B cell (primary cell): Measurements from ENCODE around the gene RABGAP1L. TPM values are rescaled to one million over a fixed set of nuclear protein-coding genes. Genes with fewer than 3 reads are reported as not detected.

Experiments used
- ATAC-seq: fragments of 200-7000 bp; cut with Tn5 transposase; one replicate; pipeline ENCODE4 v1.10.0; 2021; ENCODE audit warnings: low read depth, mild to moderate bottlenecking, moderate number of reproducible peaks, moderate library complexity
- CTCF ChIA-PET: fragments of 350-600 bp; sonication (Branson Sonifier 250); formaldehyde crosslinking; loops from one replicate; lab custom pipeline; 2021; ENCODE audit warnings: antibody characterized with exemption, inconsistent platforms; lab: Charles Lee
- POLR2A ChIA-PET: fragments of 350-600 bp; sonication (Branson Sonifier 250); formaldehyde crosslinking; loops from one replicate; lab custom pipeline; 2021; ENCODE audit warnings: antibody characterized with exemption; lab: Charles Lee
- DNase-seq: peaks from one replicate; pipeline ENCODE4 v3.0.0; 2013
- H2AFZ ChIP-seq: 2 replicates; pipeline ENCODE4 v1.6.1; 2012; ENCODE audit warnings: mild to moderate bottlenecking, low read depth, low read length; ENCODE audit not compliant: insufficient read depth, poor library complexity, severe bottlenecking
- H3K27ac ChIP-seq, 2 donors: 1 replicate in 1 of 2; 2 replicates in 1 of 2; pipeline ENCODE4 v1.5.1; 2012 to 2013; ENCODE audit warnings: low read length in 2 of 2, mild to moderate bottlenecking in 2 of 2, moderate library complexity in 1 of 2
- H3K27me3 ChIP-seq, 4 experiments: fragments of 200-600 bp in 1 of 4; sonication (generic) in 1 of 4; replicated peaks in 1 of 4; 1 replicate in 2 of 4; 2 replicates in 2 of 4; pipeline versions ENCODE4 v1.6.1 to v1.7.0; 2013 to 2016; ENCODE audit warnings: low read length in 3 of 4, mild to moderate bottlenecking in 2 of 4, mixed read lengths in 1 of 4, moderate library complexity in 1 of 4; ENCODE audit not compliant: insufficient read depth in 4 of 4, control insufficient read depth in 3 of 4; ENCODE audit errors: control extremely low read depth in 1 of 4
- H3K36me3 ChIP-seq, 2 experiments: replicated peaks in 1 of 2; 1 replicate in 1 of 2; 2 replicates in 1 of 2; pipeline versions ENCODE4 v1.6.1 to v1.7.1; 2013; ENCODE audit warnings: low read length in 1 of 2; ENCODE audit not compliant: insufficient read depth in 2 of 2, control insufficient read depth in 1 of 2; ENCODE audit errors: control extremely low read depth in 1 of 2, extremely low read depth in 1 of 2
- H3K4me1 ChIP-seq, 2 donors: fragments of 200-600 bp in 1 of 2; sonication (generic) in 1 of 2; 1 replicate in 1 of 2; 2 replicates in 1 of 2; pipeline versions ENCODE4 v1.5.1 to v1.6.1; 2013 to 2017; ENCODE audit warnings: low read length in 2 of 2; ENCODE audit not compliant: control insufficient read depth in 2 of 2, insufficient read depth in 2 of 2
- H3K4me2 ChIP-seq: replicated peaks from 2 replicates; pipeline ENCODE3; 2012; ENCODE audit warnings: mild to moderate bottlenecking, low read depth, low read length; ENCODE audit not compliant: poor library complexity, severe bottlenecking
- H3K4me3 ChIP-seq, 5 experiments: fragments of 200-600 bp in 1 of 5; sonication (generic) in 1 of 5; 1 replicate in 3 of 5; 2 replicates in 2 of 5; pipeline versions ENCODE4 v1.5.1 to v1.7.0; 2011 to 2016; ENCODE audit warnings: low read length in 4 of 5, mild to moderate bottlenecking in 4 of 5, low read depth in 2 of 5, control low read depth in 1 of 5, moderate library complexity in 1 of 5; ENCODE audit not compliant: insufficient read depth in 1 of 5; ENCODE audit errors: control extremely low read depth in 1 of 5, extremely low read depth in 1 of 5
- H3K79me2 ChIP-seq: fragments of 200-600 bp; sonication (generic); one replicate; pipeline ENCODE4 v1.6.0; 2016; ENCODE audit warnings: low read length; ENCODE audit not compliant: control insufficient read depth, insufficient read depth
- H3K9ac ChIP-seq: fragments of 200-600 bp; sonication (generic); 2 replicates; pipeline ENCODE4 v1.6.1; 2017; ENCODE audit warnings: mild to moderate bottlenecking, low read length, moderate library complexity
- H3K9me3 ChIP-seq, 3 donors: one replicate each; pipeline versions ENCODE4 v1.6.1 to v1.7.1; 2013; ENCODE audit warnings: low read length in 2 of 3; ENCODE audit not compliant: control insufficient read depth in 2 of 3, insufficient read depth in 1 of 3; ENCODE audit errors: control extremely low read depth in 1 of 3
- H4K20me1 ChIP-seq: 2 replicates; pipeline ENCODE4 v1.6.0; 2012; ENCODE audit warnings: mild to moderate bottlenecking, low read length; ENCODE audit not compliant: insufficient read depth, control insufficient read depth, poor library complexity, severe bottlenecking
- H3K27ac Mint-ChIP-seq: one replicate; pipeline ENCODE4 v1.8.0; 2021; ENCODE audit warnings: mixed read lengths
- H3K27me3 Mint-ChIP-seq: one replicate; pipeline ENCODE4 v1.8.0; 2021; ENCODE audit warnings: mixed read lengths
- H3K4me1 Mint-ChIP-seq: one replicate; pipeline ENCODE4 v1.8.0; 2021; ENCODE audit warnings: mixed read lengths
- H3K4me3 Mint-ChIP-seq: one replicate; pipeline ENCODE4 v1.8.0; 2021; ENCODE audit warnings: mixed read lengths
- H3K9me3 Mint-ChIP-seq: one replicate; pipeline ENCODE4 v1.8.0; 2022; ENCODE audit warnings: mixed read lengths; ENCODE audit not compliant: insufficient read depth
- CTCF ChIP-seq: fragments of 200-600 bp; IDR thresholded peaks from one replicate; pipeline ENCODE4 v1.8.0; 2022; ENCODE audit warnings: antibody characterized with exemption, mild to moderate bottlenecking
- EZH2 ChIP-seq: IDR thresholded peaks from 2 replicates; pipeline ENCODE4 v1.6.1; 2012; ENCODE audit warnings: borderline replicate concordance, low read depth, mild to moderate bottlenecking, moderate library complexity, low read length; ENCODE audit not compliant: insufficient read depth, poor library complexity, severe bottlenecking
- WGBS: methylation state at CpG from one replicate; pipeline ENCODE4 v1.1.5; 2013; ENCODE audit warnings: missing lambda C conversion rate; ENCODE audit not compliant: insufficient coverage; 5-methylcytosine and 5-hydroxymethylcytosine counted together
- intact Hi-C: fragments of 100-400 bp; cut with micrococcal nuclease; formaldehyde crosslinking; loops from one replicate; pipeline ENCODE4 v1.10.0; 2022
- polyA plus RNA-seq: library from polyadenylated mRNA; depleted of rRNA; stranded (reverse); fragments of >200 nt; gene quantifications from 2 replicates; pipeline ENCODE4 v1.2.3, GENCODE V29; 2012
- total RNA-seq, 2 donors: library from RNA; stranded (reverse); fragments of 120-200 nt in 1 of 2; gene quantifications; 1 replicate in 1 of 2; 2 replicates in 1 of 2; pipeline versions ENCODE4 v1.2.3 to v1.2.4, GENCODE V29; 2013 to 2022

Gene RABGAP1L
- total and polyA plus RNA-seq, 2 donors (not counting 1 experiment from before 2014, with no cell fraction given), result 34.9 to 159 TPM

- H3K36me3 ChIP-seq, result peaks cover 0 to 2% of the 10 kb centered on the region in 2 experiments
- H3K9ac ChIP-seq, result no peak overlapping the region
- no peak overlapping the region for H3K4me2 ChIP-seq
- no peaks in the 10 kb centered on the region for H3K27me3 ChIP-seq
- no peaks in the 10 kb centered on the region for H4K20me1 ChIP-seq
- H2AFZ ChIP-seq, result no peak overlapping the region
- H3K4me3 Mint-ChIP-seq, result no peak overlapping the region
- TF ChIP-seq CTCF (no peak), EZH2 (no peak)
- no peak overlapping the region for H3K27ac ChIP-seq
- H3K79me2 ChIP-seq, result peaks cover 3% of the 10 kb centered on the region
- no peaks in the 10 kb centered on the region for H3K9me3 ChIP-seq
- intact Hi-C loops, result loop anchor here (5.0 kb wide), 1 partner anchor 46 kb away; no protein-coding TSS in a partner anchor
- H3K4me1 ChIP-seq, result no peaks in the 10 kb centered on the region
- DNase-seq, result no peak
- WGBS, result 88% methylated on average over 3 of the region's 5 CpGs
- H3K27ac Mint-ChIP-seq, result no peak overlapping the region
- H3K4me1 Mint-ChIP-seq, result no peaks in the 10 kb centered on the region
- ATAC-seq, result no peak
- H3K4me3 ChIP-seq, result no peak overlapping the region
- no peaks in the 10 kb centered on the region for H3K27me3 Mint-ChIP-seq
- ChIA-PET CTCF (no interaction called here), POLR2A (no interaction called here)
- no peaks in the 10 kb centered on the region for H3K9me3 Mint-ChIP-seq
Measured at GRCh38 chr1:174825806-174826205, 666.5 kb downstream of the RABGAP1L start.

- Histone ChIP-seq H3K4me2 (no peak overlapping the region), H3K9me3 (no peaks in the 10 kb centered on the region), H3K4me3 (no peak overlapping the region), H3K79me2 (no peaks in the 10 kb centered on the region), H3K36me3 (peaks cover 0 to 2% of the 10 kb centered on the region in 2 experiments), H2AFZ (no peak overlapping the region), H3K27me3 (no peaks in the 10 kb centered on the region), H3K27ac (no peak overlapping the region), H3K4me1 (no peaks in the 10 kb centered on the region), H4K20me1 (no peaks in the 10 kb centered on the region), H3K9ac (no peak overlapping the region)
- Mint-ChIP-seq H3K9me3 (no peaks in the 10 kb centered on the region), H3K4me3 (no peak overlapping the region), H3K27ac (no peak overlapping the region), H3K27me3 (no peaks in the 10 kb centered on the region), H3K4me1 (no peaks in the 10 kb centered on the region)
- WGBS, result 100% methylated on average over 1 of the region's 3 CpGs
- intact Hi-C loops, result loop anchor here (5.0 kb wide), 1 partner anchor 44 kb away; no protein-coding TSS in a partner anchor
- ATAC-seq, result no peak
- CTCF ChIA-PET, result no interaction called here
- TF ChIP-seq EZH2 (no peak), CTCF (no peak)
- no peak for DNase-seq
- POLR2A ChIA-PET, result no interaction called here
Measured at GRCh38 chr1:174828264-174828663, 668.9 kb downstream of the RABGAP1L start.
